KMS-11 (cell line): Measurements from ENCODE around the gene DNAJA3.

Source experiments
- H2AFZ ChIP-seq: fragments of 200-600 bp; sonication (generic); 2 replicates; pipeline ENCODE4 v1.6.1; 2016; ENCODE audit warnings: antibody characterized with exemption, mixed run types, low read depth
- H3K27ac ChIP-seq: fragments of 200-600 bp; sonication (generic); 2 replicates; pipeline ENCODE4 v1.6.1; 2016; ENCODE audit warnings: mild to moderate bottlenecking, mixed run types
- H3K27me3 ChIP-seq: fragments of 200-600 bp; sonication (generic); 2 replicates; pipeline ENCODE4 v1.6.1; 2017; ENCODE audit warnings: mild to moderate bottlenecking, low read depth, mixed run types, moderate library complexity; ENCODE audit not compliant: insufficient read depth
- H3K36me3 ChIP-seq: fragments of 200-600 bp; sonication (generic); 2 replicates; pipeline ENCODE4 v1.6.1; 2017; ENCODE audit warnings: mild to moderate bottlenecking, mixed run types; ENCODE audit not compliant: insufficient read depth
- H3K4me1 ChIP-seq: fragments of 200-600 bp; sonication (generic); 2 replicates; pipeline ENCODE4 v1.6.1; 2016; ENCODE audit warnings: mild to moderate bottlenecking, low read depth, mixed run types; ENCODE audit not compliant: poor library complexity, severe bottlenecking
- H3K4me2 ChIP-seq: fragments of 200-600 bp; sonication (generic); 2 replicates; pipeline ENCODE4 v1.7.0; 2016; ENCODE audit warnings: mild to moderate bottlenecking, mixed run types
- H3K4me3 ChIP-seq: fragments of 200-600 bp; sonication (generic); IDR thresholded peaks from 2 replicates; pipeline ENCODE4 v1.6.1; 2017; ENCODE audit warnings: low read depth, low read length, mixed read lengths; ENCODE audit not compliant: insufficient read depth
- H3K79me2 ChIP-seq: fragments of 200-600 bp; sonication (generic); 2 replicates; pipeline ENCODE4 v1.6.1; 2016; ENCODE audit warnings: low read depth, mixed run types; ENCODE audit not compliant: insufficient read depth
- H3K9ac ChIP-seq: fragments of 200-600 bp; sonication (generic); 2 replicates; pipeline ENCODE4 v1.6.1; 2016; ENCODE audit warnings: mild to moderate bottlenecking, mixed run types
- H4K20me1 ChIP-seq: fragments of 200-600 bp; sonication (generic); 2 replicates; pipeline ENCODE4 v1.6.1; 2016; ENCODE audit warnings: mild to moderate bottlenecking, mixed run types; ENCODE audit not compliant: insufficient read depth
- CTCF ChIP-seq: fragments of 200-600 bp; sonication (generic); conservative IDR thresholded peaks from 2 replicates; pipeline ENCODE4 v1.6.1; 2017; ENCODE audit warnings: low read depth, mild to moderate bottlenecking, antibody characterized with exemption, low read length, moderate library complexity, mixed read lengths

The DNAJA3 gene

DNA sequence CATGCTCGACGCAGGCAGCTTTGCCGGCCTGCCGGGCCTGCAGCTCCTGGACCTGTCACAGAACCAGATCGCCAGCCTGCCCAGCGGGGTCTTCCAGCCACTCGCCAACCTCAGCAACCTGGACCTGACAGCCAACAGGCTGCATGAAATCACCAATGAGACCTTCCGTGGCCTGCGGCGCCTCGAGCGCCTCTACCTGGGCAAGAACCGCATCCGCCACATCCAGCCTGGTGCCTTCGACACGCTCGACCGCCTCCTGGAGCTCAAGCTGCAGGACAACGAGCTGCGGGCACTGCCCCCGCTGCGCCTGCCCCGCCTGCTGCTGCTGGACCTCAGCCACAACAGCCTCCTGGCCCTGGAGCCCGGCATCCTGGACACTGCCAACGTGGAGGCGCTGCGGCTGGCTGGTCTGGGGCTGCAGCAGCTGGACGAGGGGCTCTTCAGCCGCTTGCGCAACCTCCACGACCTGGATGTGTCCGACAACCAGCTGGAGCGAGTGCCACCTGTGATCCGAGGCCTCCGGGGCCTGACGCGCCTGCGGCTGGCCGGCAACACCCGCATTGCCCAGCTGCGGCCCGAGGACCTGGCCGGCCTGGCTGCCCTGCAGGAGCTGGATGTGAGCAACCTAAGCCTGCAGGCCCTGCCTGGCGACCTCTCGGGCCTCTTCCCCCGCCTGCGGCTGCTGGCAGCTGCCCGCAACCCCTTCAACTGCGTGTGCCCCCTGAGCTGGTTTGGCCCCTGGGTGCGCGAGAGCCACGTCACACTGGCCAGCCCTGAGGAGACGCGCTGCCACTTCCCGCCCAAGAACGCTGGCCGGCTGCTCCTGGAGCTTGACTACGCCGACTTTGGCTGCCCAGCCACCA, 44.4 kb upstream of the DNAJA3 start:
- Histone ChIP-seq H3K36me3 (no peaks in the 10 kb centered on the region), H3K79me2 (no peaks in the 10 kb centered on the region; the same call in 1 of the 2 replicates), H3K9ac (no peak overlapping the region), H3K4me1 (no peaks in the 10 kb centered on the region), H3K27ac (no peak overlapping the region), H4K20me1 (no peaks in the 10 kb centered on the region), H3K4me2 (no peak overlapping the region), H3K27me3 (no peaks in the 10 kb centered on the region), H3K4me3 (no peak overlapping the region), H2AFZ (no peak overlapping the region)
- no peak for TF ChIP-seq CTCF

GRCh38 chr16:4381935-4382794, 43.5 kb upstream of the DNAJA3 start:
- no peaks in the 10 kb centered on the region for H3K36me3 ChIP-seq
- H3K79me2 ChIP-seq = no peaks in the 10 kb centered on the region; the same call in 1 of the 2 replicates
- no peaks in the 10 kb centered on the region for H3K4me1 ChIP-seq
- H2AFZ ChIP-seq = no peak overlapping the region
- no peaks in the 10 kb centered on the region for H3K27me3 ChIP-seq
- H3K27ac ChIP-seq = no peak overlapping the region
- no peak for TF ChIP-seq CTCF
- H3K9ac ChIP-seq = no peak overlapping the region
- no peaks in the 10 kb centered on the region for H4K20me1 ChIP-seq
- H3K4me2 ChIP-seq = no peak overlapping the region
- no peak overlapping the region for H3K4me3 ChIP-seq

DNA sequence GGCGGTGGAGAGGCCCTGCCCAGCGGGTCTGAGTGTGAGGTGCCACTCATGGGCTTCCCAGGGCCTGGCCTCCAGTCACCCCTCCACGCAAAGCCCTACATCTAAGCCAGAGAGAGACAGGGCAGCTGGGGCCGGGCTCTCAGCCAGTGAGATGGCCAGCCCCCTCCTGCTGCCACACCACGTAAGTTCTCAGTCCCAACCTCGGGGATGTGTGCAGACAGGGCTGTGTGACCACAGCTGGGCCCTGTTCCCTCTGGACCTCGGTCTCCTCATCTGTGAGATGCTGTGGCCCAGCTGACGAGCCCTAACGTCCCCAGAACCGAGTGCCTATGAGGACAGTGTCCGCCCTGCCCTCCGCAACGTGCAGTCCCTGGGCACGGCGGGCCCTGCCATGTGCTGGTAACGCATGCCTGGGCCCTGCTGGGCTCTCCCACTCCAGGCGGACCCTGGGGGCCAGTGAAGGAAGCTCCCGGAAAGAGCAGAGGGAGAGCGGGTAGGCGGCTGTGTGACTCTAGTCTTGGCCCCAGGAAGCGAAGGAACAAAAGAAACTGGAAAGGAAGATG, 42.8 kb upstream of the DNAJA3 start:
- Histone ChIP-seq H3K4me3 (no peak overlapping the region), H3K36me3 (no peaks in the 10 kb centered on the region)
- TF ChIP-seq CTCF = no peak

GRCh38 chr16:4383591-4384444, 41.9 kb upstream of the DNAJA3 start:
- H3K9ac ChIP-seq = no peak overlapping the region
- H4K20me1 ChIP-seq = no peaks in the 10 kb centered on the region
- H3K36me3 ChIP-seq = no peaks in the 10 kb centered on the region

More for the DNA sequence above, 42.8 kb upstream of the DNAJA3 start:
- Histone ChIP-seq H3K9ac (no peak overlapping the region), H3K79me2 (no peaks in the 10 kb centered on the region; the same call in 1 of the 2 replicates), H4K20me1 (no peaks in the 10 kb centered on the region), H3K4me1 (no peaks in the 10 kb centered on the region), H3K27ac (no peak overlapping the region), H3K4me2 (no peak overlapping the region), H3K27me3 (no peaks in the 10 kb centered on the region), H2AFZ (no peak overlapping the region)

More at GRCh38 chr16:4383591-4384444, 41.9 kb upstream of the DNAJA3 start:
- no peak overlapping the region for H3K4me3 ChIP-seq
- no peaks in the 10 kb centered on the region for H3K4me1 ChIP-seq
- H3K79me2 ChIP-seq = no peaks in the 10 kb centered on the region; the same call in 1 of the 2 replicates
- no peaks in the 10 kb centered on the region for H3K27me3 ChIP-seq
- TF ChIP-seq CTCF = no peak
- no peak overlapping the region for H3K27ac ChIP-seq
- no peak overlapping the region for H3K4me2 ChIP-seq
- H2AFZ ChIP-seq = no peak overlapping the region
